Astrocyte of the hippocampus (primary cell): ENCODE data around the gene DYDC2.

Experiments used
- DNase-seq: peaks from one replicate; pipeline ENCODE4 v3.0.0; 2011; ENCODE audit warnings: low read depth, low spot score

Gene DYDC2

DNA sequence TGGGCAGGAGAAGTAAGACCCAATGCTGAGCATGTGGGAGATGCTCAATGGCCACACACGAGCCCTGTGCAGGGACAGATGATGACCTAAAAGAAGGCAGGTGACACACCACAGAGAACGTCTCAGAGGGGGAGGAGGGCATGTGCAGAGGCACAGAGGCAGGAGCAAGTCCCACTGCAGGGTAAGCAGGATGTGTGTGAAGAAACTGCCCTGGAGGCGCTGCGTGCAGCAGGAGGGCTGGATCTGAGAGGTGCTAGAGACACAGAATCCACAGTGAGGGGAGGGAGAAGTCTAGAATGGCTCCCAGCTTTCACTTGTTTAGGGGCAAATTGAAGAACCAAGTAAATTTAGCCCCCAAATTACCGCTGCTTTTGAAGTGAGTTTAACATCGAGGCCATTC, 14.9 kb downstream of the DYDC2 start:
- no peak for DNase-seq

DNA sequence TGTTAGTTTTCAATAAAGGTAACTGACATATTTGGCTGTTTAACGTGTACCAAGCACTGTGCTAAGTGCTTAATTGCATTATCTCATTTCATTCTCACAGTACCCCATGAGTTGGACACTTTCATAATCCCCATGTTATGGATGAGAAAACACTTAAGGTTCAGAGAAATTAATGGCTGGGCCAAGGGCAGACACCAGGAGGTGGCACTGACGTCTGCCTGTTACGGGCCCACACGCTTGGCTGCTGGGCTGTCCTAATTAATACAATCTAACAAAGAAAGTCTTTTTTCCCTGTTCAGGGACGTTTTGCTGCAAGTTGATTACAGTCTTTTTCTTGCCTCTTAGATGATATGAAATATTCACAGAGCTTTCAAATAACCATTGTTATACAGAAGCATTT, 16.1 kb downstream of the DYDC2 start:
- no peak for DNase-seq

DNA sequence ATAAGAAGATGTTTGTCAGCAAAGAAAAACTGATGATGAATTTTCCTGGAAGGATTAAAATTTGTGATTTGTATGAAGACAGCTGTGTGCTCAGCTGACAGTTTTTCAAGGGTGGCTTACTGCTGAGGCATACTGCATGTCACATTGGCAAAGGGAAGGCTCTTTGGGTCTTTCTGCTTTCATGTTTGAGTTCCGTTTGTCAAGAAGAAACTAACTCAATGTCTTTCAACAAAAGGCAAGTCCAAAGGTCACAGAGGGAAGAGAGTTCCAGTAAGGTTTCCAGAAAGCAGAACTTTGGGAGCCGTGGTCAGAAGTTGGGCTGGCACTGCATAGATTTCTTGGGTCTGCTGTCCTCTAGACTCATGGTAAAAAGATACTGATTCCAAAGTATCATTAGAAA, 16.9 kb downstream of the DYDC2 start:
- DNase-seq, result no peak

DNA sequence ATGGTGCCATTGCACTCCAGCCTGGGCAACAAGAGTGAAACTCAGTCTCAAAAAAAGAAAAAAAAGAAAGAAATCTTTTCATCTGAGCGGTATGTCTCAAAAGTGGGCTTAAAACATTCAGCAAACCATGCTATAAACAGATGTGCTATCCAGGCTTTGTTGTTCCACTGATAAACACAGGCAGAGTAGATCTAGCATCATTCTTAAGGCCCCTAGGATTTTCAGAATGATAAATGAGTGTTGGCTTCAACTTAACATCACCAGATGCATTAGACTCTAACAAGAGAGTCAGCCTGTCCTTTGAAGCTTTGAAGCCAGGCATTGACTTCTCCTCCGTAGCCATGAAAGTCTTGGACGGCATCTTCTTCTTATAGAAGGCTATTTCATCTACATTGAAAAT, 23.1 kb downstream of the DYDC2 start:
- DNase-seq, result no peak

DNA sequence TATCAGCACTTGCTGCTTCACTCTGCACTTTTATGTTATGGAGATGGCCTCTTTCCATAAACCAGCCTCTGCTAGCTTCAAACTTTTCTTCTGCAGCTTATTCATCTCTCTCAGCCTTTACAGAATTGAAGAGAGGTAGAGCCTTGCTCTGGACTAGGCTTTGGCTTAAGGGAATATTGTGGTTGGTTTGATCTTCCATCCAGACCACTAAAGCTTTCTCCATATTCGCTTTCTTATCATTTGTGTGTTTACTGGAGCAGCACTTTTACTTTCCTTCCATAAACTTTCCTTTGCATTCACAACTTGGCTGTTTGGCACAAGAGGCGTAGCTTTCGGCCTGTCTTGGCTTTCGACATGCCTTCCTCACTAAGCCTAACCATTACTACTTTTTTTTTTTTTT, 23.6 kb downstream of the DYDC2 start:
- DNase-seq, result no peak

DNA sequence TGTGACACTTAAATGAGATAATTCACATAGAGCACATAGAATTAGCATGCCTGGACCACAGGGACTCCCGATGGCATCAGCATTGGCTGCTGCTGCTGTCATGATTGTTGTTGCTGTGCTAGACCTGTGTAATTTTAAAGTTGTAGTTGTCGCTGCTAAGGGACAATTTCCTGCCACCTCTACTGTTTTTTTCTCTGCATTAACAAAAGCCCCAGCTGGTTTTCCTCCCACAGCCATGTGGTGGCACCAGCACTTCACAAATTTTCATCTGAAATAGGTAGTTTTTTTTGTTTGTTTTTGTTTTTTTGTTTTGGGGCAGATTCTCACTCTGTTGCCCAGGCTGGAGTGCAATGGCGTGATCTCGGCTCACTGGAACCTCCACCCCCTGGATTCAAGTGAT, 26.4 kb downstream of the DYDC2 start:
- peak; percentile 62 for DNase-seq

DNA sequence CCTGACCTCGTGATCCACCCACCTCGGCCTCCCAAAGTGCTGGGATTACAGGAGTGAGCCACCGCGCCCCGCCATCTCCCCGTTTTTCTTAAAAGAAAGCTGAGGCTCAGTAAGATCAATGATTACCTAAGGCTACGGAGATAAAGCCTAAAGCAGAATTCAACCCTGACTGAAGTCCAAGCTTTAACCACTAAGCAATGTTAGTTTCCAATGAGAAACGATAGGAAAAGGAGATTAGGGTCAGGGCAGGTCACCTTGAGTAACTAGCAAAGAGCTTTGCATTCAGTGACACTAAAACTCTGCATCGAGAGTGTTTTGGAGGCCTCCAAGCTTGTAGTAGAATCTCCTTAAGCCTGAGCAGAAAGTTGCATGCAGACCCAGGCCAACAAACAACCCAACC, 34.2 kb downstream of the DYDC2 start:
- no peak for DNase-seq

DNA sequence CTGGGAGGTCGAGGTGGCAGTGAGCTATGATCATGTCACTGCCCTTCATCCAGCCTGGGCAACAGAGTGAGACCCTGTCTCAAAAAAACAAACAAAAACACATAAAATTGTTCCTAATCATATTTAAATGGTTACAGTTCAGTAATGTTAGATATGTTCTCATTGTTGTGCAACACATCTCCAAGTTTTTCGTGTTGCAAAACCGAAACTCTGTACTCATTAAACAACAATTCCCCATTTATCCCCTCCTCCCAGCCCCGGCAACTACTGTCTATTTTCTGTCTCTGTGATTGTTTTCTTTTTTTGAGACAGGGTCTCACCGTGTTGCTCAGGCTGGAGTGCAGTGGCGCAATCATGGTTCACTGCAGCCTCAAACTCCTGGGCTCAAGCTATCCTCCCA, 35.7 kb downstream of the DYDC2 start:
- DNase-seq, result no peak

DNA sequence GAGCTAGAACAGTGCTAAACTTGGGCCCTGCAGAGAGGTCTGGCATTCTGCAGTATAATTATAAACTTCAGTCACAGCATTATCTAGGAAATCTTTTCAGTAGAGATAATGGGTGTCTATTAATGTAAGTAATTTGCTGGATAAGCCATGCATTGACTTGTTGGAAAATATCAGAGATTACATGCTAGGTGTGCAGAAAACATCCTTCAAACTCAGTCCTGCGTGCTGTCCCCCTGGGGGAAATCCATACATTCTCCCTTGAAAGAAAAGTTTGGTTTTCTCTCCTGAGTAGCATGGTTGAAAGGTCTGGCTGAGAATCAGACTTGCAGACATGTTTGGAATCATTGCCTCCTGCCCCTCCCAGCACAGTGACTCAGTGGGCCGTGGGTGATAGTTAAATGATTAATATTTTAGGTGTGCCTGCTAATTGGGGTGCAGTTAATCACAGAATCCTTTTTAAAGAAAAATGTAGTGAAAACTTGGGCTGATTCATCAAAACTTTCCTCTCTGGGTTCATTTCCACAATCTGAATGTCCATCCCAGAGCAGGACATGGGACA, 37.9 kb downstream of the DYDC2 start:
- DNase-seq, result no peak

DNA sequence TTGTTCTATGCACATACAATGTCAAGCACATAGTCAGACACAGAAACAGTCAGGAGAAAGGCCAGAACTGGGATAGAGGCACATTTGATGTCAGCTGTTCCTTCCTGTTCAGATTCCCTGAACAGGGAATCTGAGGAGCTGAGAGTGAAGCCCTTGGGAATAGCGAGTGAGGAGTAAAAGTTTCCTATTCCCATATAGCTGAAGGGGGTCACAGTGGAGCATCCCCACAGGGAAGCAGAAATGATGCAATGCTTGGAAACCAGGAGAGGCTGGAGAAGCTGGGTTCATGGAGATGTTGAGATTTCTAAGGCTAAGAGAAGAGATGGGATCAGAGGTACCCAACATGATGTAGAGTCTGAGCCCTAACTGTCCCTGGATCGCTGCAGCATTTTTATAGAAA, 40.4 kb downstream of the DYDC2 start:
- DNase-seq, result no peak

DNA sequence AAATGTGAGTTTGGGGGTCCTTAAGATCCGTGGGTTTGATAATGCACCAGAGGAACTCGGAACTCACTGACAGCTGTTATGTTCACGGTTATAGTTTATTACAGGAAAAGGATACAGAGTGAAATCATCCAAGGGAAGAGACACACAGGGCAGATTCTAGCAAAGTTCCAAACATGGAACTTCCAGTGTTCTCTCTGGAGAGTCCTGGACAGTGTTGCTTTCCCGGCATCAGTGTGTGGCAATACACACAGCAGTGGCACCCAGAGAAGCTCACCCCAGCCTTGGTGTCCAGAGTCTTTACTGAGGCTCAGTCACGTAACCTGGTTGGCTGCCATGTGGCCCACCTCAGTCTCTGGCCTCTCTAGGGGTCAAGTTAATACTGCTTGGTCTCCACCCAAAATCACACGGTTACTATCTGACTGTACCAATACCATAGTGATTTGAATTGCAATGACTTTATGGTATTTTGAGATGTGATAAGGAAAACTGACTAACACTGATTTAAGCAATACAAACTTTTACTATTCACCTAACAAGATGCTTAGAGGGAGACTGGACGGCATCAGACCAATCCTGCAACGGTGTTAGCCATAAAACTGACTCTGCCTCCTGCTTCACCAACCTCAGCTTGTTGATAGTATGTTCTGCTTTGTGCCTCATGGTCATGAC, 43.7 kb downstream of the DYDC2 start:
- no peak for DNase-seq

DNA sequence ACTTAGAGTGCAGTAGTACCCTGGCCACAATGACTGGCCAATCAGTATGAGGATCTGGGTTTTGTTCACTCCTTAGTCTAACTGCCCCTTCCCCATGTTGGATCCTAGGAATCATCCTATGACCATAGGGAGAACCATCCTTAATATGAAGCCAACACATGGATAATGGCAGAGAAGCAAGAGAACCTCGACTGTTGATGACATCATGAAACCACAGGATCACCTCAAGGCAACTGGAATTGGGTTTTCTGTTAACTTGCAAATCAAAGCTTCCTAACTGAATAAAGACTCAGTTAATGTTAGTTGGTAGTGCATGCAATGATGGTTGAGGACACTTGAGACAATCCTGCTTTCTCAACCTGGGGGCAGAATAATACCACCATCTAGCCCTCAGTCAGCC, 48.5 kb downstream of the DYDC2 start:
- no peak for DNase-seq

DNA sequence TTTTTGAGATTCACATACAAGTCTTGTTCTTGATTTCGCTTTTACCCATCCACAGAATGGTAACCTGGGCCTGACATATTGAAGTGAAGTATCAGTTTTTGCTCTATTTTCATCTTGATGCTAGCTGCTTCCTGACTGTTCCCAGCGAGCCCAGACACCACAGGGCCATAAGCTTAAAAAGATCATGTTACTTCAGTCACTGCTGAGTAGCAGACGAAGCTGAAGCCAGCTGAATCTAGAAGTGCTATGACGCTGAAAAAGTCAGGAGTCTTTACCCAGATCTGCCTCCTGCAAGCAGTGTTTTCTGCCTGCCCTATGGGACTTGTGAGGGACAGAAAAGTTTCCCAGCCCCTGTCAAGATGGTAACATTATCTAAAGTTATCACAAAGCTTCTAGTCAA, 49.0 kb downstream of the DYDC2 start:
- DNase-seq, result peak; percentile 36

DNA sequence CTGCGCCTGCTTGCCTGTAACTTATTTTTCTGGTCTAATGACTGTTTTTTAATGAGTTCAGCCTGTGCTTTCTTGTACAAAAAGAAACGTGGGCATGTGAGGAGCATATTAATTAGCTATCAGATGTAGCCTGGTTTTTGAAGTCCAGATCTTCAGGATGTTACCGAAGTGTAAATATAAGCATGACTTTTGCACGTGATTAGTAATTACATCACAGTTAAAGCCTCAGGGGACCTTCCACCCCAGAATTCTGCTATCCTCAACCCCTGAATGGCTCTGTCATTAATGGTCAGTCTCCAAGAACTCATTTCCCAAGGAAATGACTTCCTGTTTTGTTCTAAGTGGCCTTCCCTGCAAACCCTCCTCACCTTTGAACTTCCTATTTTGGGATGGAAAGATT, 49.6 kb downstream of the DYDC2 start:
- DNase-seq, result no peak

DNA sequence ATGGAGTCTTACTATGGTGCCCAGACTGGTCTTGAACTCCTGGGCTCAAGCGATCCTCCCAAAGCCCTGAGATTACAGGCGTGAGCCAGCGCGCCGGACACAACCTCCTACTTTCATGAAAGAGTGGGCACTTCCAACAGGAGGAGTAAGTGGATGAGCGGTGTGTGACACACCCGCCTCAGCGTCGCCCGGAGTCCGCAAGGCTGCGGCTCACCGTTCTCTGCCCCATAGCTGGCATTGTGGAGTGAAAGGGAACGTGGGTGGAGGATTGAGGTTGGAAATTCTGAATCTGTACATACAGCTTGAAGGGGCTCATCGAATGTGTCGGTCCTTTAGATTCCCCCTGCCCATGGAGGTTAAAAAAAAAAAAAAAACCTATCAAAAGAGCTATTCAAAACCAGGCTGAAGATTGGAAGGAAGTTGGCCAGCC, 51.2 kb downstream of the DYDC2 start:
- peak; percentile 65 for DNase-seq

DNA sequence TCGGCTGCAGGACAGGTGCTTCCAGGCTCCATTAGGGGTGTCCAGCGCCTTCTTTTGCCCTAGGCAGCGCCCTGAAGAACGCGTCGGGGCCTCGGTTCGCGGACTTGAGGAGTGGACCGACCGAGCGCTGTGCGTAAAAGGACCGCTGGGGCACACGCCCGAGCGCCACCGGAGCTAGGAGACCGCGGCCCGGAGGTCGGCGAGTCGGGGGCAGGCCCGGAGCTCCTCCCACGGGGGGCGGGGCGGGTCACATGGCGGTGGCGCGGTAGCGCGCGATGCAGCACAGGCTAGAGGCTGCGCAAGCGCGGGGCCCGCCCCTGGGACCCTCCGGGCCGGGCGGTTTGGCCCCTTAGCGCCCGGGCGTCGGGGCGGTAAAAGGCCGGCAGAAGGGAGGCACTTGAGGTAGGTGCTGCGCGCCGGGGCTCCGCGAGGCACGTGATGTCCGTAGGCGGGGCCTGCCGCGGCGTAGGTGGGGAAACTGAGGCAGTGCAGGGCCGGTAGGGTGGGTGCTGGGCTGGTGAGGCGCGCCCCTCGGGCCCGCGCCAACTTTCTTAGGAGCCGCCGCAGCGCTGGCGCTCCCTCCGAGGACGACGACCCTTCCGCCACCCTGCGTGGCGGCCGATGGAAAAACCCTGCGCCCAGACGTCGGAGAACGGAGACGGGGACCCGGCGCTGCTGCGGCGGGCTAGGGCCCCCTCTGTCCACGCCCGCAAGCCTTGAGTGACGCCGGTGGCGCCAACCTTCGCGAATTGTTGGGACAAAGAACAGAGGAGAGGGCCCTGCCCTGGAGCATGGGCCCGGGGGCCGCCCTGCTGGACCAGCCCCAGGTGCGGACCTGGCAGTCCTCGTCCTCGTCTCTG, 51.9 kb downstream of the DYDC2 start, which contains the start of gene PRXL2A:
PRXL2A (plus strand) TSS at position 310 of the 860 bp plus-strand sequence. CDS start 11,917 bp downstream, outside the sequence.
- DNase-seq, result peak; percentile 82

DNA sequence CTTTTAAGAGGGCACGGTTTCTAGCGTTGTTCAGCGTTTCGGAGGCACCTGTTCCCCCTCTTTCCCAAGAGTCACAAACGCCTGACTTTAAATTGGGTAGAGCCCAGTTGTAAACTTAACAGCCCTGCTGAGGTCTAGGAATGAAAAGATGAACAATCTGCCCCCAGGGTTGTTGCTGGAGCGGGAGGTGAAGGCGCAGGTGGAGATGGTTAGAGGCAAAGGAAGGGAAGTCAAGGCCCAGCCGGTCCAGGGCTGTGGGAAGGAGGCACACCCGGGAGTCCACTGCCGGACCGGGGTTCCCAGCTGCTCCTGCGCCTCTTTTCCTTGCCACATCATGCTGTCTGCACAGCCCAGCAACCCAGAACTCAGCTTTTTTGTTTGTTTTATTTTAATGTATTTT, 52.5 kb downstream of the DYDC2 start:
- DNase-seq, result peak; percentile 19

DNA sequence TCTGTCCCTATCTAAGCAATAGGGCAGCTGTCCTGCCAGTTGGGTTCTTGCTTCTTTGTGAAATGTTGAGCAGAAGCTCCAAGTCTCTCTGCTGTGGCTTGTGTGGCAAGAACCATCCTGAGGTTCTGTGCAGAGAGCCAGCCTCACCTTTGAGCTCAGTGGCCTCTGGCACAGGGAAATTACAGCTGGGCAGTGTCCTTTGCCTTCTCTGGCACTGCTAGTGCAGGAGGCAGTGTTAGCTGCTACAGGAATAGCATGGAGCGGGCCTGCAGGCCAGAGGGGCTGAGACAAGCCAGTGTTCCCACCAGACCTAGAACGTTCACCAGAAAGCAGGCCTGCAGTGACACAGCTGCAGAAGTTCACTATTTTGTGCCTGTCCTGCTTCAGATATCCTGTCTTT, 53.5 kb downstream of the DYDC2 start:
- DNase-seq, result no peak

DNA sequence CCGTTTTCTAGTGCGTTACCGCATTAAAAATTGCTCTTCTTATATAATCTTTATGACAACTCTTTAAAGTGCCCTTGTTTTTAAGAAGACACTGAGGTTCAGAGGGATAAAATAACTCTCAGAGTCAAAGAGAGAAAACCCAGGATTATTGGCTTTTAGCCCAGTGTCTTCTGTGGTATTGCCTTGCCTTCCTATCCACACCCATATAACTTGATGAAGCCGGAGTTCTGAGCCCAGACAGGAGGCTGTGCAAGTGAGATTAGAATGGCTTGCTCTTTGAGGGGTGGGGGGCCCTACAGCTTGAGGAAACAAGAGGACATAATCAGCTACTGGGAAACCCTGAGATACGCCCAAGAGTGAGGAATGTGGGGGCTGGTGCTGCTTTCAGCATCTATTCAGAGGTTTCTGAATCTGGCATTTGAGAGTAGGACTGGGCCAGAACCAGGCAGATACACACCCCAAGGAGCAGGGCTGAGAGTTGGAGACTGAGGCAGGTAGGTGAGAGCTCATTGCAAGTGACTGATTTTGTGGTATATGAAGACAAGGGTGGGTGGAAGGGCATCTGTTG, 54.1 kb downstream of the DYDC2 start:
- DNase-seq, result no peak

DNA sequence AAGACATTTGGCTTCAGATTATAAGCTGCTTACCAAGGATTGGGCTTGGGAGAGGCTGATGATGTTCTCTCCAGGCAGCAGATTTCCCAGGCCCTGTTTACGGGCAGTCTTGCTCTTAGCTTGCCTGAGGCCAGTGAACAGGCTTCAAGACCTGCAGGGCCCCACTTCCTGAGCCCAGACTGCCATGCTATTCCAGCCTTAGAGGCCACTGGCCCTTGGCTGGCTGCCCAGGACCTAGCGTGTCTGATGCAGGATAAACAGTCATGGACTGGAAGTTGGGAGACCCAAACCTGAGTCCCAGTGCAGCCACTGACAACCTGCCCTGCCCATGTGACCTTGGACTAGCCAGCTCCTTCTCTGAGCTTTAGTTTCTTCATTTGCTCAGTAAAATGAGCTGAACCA, 54.7 kb downstream of the DYDC2 start:
- peak; percentile 26 for DNase-seq

DNA sequence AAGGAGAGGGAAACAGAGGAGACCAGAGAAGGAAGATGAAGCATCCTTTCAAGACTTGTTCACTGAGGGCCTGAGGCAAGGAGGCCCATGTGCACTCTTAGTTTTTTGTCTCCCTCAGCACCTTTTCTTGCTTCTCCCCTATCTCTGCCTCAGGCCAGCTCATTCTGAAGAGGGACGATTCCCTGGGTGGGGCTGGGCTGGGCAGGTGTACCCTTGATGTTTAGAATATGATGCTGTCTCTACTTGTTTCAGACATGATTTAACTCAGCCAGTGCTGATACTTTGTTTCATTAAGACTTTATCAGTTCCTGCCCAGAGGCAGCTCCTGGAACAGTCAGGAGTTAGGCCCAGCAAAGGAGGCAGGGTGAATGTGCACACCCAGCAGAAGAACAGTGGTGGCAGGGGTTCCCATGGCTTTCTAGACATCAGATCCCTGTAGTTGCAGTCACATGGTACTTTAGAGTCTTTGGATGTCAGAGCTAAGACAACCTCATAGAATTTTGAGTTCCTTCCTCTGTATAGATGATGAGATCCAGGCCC, 55.2 kb downstream of the DYDC2 start:
- DNase-seq, result no peak

DNA sequence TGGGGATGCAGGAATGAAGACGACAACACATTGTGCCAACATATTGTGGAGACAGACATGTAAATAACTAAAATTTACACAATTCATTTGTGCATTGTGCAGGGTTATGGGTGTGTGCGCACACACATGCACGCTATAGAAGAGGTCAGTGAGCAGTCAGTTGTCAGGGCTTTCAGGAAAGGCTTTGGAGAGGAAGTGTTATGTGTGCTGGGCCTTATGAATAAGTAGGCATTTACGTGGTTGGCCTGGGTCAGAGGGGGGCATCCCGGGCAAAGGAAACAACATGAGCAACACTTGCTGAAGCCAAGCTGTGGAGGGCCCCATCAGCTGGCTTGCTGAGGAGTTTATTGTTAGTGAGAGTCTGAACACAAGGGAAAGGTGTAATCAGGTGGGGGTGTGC, 55.9 kb downstream of the DYDC2 start:
- no peak for DNase-seq
